Aorta (tissue), 5 donors: ENCODE measurements around the gene TBC1D13. TPM values are rescaled to one million over a fixed set of nuclear protein-coding genes. Genes with fewer than 3 reads are reported as not detected.

Experiments used
- ATAC-seq: fragments of 200-7000 bp; cut with Tn5 transposase; one replicate; pipeline ENCODE4 v1.9.1; 2022; ENCODE audit warnings: moderate library complexity; ENCODE audit not compliant: low FRiP score
- DNase-seq, 2 donors: peaks; one replicate each; pipeline ENCODE4 v3.0.0-alpha.2; 2020
- H3K27ac ChIP-seq, 2 donors: one replicate each; pipeline ENCODE4 v1.5.1; 2013; ENCODE audit warnings: low read length in 2 of 2, mild to moderate bottlenecking in 2 of 2, moderate library complexity in 2 of 2, control low read depth in 1 of 2, inconsistent platforms in 1 of 2, low read depth in 1 of 2
- H3K27me3 ChIP-seq, 2 donors: one replicate each; pipeline ENCODE4 v1.6.1; 2013; ENCODE audit warnings: control low read depth in 1 of 2, low read length in 1 of 2, mild to moderate bottlenecking in 1 of 2, moderate library complexity in 1 of 2; ENCODE audit not compliant: insufficient read depth in 2 of 2, control insufficient read depth in 1 of 2
- H3K36me3 ChIP-seq, 2 donors: one replicate each; pipeline ENCODE4 v1.6.1; 2013; ENCODE audit warnings: control low read depth in 1 of 2, low read length in 1 of 2, mild to moderate bottlenecking in 1 of 2; ENCODE audit not compliant: insufficient read depth in 2 of 2, control insufficient read depth in 1 of 2
- H3K4me1 ChIP-seq, 2 donors: one replicate each; pipeline ENCODE4 v1.6.1; 2013; ENCODE audit warnings: low read length in 2 of 2, control low read depth in 1 of 2, mild to moderate bottlenecking in 1 of 2, moderate library complexity in 1 of 2; ENCODE audit not compliant: insufficient read depth in 2 of 2, control insufficient read depth in 1 of 2
- H3K4me3 ChIP-seq, 2 donors: one replicate each; pipeline ENCODE4 v1.5.1; 2013; ENCODE audit warnings: low read length in 2 of 2, control low read depth in 1 of 2, mild to moderate bottlenecking in 1 of 2
- H3K9me3 ChIP-seq: one replicate; pipeline ENCODE4 v1.6.1; 2013; ENCODE audit warnings: mild to moderate bottlenecking, low read length; ENCODE audit not compliant: control insufficient read depth
- WGBS, 2 donors: extraction: QIAGEN DNeasy Blood & Tissue Kit; methylation state at CpG; one replicate each; pipeline ENCODE4 v1.1.7; 2013; 5-methylcytosine and 5-hydroxymethylcytosine counted together
- intact Hi-C, 2 donors: fragments of 100-400 bp; cut with DNase I; formaldehyde crosslinking; loops; one replicate each; pipeline versions ENCODE4 v1.14.2 to v1.15.0; 2022
- polyA plus RNA-seq, 2 donors: library from polyadenylated mRNA; stranded (reverse); fragments of 200-250 nt; gene quantifications; one replicate each; pipeline ENCODE4 v1.2.3, GENCODE V29; 2013
- total RNA-seq, 2 donors: library from RNA; stranded (reverse); fragmentation: NEBNext Ultra II Directional; extraction: Animal tissue kit (Norgen Biotek cat#: 25700); gene quantifications; one replicate each; pipeline ENCODE4 v1.2.1, GENCODE V29; 2021
- donor health status: healthy with polysubstance abuse.
- donor health status: Bipolar disorder and iron deficiency.
- donor health status: DM: no; HTN: no; CAD: no.
- donor health status: DM: no; HTN: no; CAD: no.
- donor health status: DM: yes; HTN: yes; CAD: no.

Gene TBC1D13
- total and polyA plus RNA-seq, 4 donors: 9.0 to 27.7 (median 22.6) TPM

DNA sequence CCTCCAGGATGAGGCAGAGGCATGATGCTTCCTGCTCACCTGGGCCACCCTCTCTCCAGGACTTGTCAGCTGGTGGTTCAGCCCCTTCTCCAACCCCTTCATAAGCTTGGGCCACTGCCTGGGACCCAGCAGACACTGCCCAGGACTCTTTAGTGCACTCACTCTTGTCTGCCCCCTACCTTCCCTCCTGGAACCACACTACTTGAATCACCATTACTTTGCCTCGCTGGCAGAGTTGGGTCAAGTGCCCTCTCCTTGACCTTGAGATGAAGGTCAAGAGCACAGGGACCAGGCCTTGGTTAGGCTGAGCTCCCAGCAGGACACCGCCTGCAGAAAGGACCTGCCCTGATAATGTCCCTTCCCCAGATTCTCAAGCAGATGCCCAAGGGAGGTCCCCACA is 22.8 kb downstream of the TBC1D13 start:
- Histone ChIP-seq H3K27ac (no peak overlapping the region), H3K4me1 (no peaks in the 10 kb centered on the region), H3K4me3 (no peak overlapping the region), H3K27me3 (no peaks in the 10 kb centered on the region), H3K9me3 (no peaks in the 10 kb centered on the region), H3K36me3 (peaks cover 0 to 10% of the 10 kb centered on the region in 2 donors)
- no peak for DNase-seq
- intact Hi-C loops: no loop called here
- no peak for ATAC-seq
- 68 to 71% methylated on average over 2 of the region's 2 CpGs for WGBS, 2 donors

DNA sequence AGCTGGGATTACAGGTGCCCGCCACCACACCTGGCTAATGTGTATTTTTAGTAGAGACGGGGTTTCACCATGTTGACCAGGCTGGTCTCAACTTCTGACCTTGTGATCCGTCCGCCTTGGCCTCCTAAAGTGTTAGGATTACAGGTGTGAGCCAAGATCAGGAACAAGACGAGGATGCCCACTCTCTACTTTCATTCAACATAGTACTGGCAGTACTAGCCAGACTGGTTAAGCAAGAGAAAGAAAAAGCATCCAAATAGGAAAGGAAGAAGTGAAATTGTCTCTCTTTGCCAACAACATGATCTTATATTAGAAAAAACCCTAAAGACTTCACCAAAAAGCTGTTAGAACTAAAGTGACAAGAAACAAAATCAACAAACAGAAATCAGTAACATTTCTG is 23.8 kb downstream of the TBC1D13 start:
- intact Hi-C loops: no loop called here
- Histone ChIP-seq H3K4me3 (no peak overlapping the region), H3K4me1 (no peaks in the 10 kb centered on the region), H3K27me3 (no peaks in the 10 kb centered on the region), H3K9me3 (no peaks in the 10 kb centered on the region), H3K36me3 (peaks cover 0 to 8% of the 10 kb centered on the region in 2 donors), H3K27ac (no peak overlapping the region)
- 79 to 82% methylated on average over 5 of the region's 5 CpGs for WGBS, 2 donors
- ATAC-seq (no peak), DNase-seq (no peak)

DNA sequence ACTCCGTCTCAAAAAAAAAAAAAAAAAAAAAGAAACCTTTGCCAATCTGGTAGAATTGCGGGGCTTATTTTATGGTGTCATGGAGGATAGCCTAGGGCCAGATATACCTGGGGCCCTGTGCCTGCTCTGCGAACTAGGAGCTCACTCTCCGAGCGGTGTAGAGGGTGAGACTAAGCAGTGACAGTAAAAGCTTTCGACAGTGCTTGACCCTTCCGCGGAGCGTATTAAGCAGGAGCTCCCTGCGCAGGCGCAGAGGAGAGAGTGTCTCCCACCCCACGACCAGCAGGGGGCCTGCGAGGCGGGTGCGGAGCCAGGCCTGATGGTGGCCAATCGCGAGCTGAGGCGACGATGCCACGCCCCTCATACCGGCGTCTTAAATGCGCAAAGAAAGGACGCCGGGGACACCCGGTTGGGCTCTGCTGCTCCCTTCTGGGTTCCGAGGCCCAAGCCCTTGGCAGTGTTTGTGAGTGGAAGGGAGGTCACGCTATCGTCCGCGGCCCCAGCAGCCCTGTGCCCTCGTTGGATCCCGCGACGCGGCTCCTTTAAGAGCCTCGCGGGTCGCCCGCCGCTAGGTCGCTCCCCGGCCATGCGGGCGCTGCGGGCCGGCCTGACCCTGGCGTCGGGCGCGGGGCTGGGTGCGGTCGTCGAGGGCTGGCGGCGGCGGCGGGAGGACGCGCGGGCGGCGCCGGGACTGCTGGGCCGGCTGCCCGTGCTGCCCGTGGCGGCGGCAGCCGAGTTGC is 31.2 kb downstream of the TBC1D13 start, which contains the start of gene ENDOG:
TSS of gene ENDOG (plus strand) at position 402 of the 740 bp plus-strand sequence. CDS start at position 587, 185 bp downstream.
- H3K9me3 ChIP-seq: no peaks in the 10 kb centered on the region
- H3K36me3 ChIP-seq: peaks cover 0 to 3% of the 10 kb centered on the region in 2 donors
- ATAC-seq (peak; percentile 96), DNase-seq (peak; percentile 98 to 99)
- intact Hi-C loops: no loop called here
- H3K27ac ChIP-seq: peak within 1 kb of the TSS in 1 of 2 donors; percentile 87
- H3K4me1 ChIP-seq: no peaks in the 10 kb centered on the region
- WGBS, 2 donors: 1% methylated on average over 55 to 70 of the region's 70 CpGs
- peak within 1 kb of the TSS; percentile 34 to 43 for H3K4me3 ChIP-seq
- no peaks in the 10 kb centered on the region for H3K27me3 ChIP-seq

DNA sequence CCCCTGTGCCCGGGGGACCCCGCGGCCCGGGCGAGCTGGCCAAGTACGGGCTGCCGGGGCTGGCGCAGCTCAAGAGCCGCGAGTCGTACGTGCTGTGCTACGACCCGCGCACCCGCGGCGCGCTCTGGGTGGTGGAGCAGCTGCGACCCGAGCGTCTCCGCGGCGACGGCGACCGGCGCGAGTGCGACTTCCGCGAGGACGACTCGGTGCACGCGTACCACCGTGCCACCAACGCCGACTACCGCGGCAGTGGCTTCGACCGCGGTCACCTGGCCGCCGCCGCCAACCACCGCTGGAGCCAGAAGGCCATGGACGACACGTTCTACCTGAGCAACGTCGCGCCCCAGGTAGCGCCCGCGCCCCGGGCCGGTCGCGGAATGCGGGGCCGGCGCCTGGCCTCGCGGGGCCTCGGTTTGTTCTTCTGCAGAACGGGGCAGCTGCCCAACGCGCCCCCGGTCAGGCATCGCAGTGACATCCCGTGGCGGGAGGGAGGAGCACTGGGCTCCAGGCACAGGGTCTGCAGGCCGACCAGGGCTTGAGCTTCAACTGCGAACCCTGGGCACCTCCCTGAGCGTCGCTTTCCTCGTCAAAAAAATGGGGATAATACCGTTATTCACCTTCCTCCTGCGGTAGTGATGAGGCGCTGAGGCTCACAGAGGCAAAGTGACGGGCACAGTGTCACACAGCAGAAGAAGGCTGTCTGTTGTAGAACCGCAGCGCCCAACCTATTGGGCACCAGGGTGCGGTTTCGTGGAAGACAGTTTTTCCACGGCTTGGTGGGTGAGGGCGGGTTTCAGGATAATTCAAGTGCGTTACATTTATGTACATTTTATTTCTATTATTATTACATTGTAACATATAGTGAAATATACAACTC is 32.0 kb downstream of the TBC1D13 start:
- 12 to 14% methylated on average over 79 to 90 of the region's 90 CpGs for WGBS, 2 donors
- Histone ChIP-seq H3K36me3 (peaks cover 0 to 3% of the 10 kb centered on the region in 2 donors), H3K9me3 (no peaks in the 10 kb centered on the region), H3K27me3 (no peaks in the 10 kb centered on the region), H3K27ac (peak overlapping the region in 1 of 2 donors; percentile 34), H3K4me1 (no peaks in the 10 kb centered on the region), H3K4me3 (peak overlapping the region; percentile 34 to 43)
- DNase-seq (peak in 1 of 2 donors; percentile 83), ATAC-seq (no peak)
- intact Hi-C loops: no loop called here

DNA sequence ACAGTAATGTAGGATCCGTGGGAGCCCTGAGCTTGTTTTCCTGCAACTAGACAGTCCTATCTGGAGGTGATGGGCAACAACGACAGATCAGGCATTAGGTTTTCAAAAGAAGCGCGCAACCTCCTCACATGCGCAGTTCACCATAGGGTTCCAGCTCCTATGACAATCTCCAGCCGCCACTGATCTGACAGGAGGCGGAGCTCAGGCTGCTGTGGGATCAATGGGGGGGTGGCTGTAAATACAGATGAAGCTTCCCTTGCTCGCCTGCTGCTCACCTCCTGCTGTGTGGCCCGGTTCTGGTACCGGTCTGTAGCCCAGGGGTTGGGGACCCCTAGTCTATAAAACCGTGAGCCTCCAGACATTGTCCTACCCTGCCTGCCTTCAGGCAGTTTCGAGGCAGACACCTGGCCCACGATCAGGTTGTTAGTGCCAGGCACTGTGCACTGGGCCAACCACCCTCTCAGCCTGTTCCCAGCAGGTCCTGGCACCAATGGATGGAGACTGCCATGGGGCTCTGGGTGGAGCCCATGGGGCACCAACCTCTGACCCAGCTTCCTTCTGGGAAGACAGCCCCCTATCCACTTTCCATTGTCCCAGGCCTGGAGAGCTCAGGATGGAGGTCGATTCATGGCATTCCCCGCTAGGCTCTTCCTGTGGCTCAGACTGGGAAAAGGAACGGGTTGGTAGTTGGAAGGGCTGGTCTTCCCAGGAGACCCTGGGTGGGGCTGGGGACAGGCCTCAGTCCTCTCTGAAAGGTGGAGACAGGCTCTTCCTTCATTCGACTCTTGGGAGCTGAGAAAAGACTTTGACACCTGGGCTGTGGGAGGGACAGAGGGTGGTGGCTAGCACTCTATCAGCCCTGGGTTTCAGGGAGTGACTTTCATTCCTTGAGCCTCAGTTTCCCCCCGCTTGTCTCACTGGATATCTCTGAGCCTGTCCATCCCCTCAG is 32.9 kb downstream of the TBC1D13 start:
- ATAC-seq: no peak
- Histone ChIP-seq H3K9me3 (no peaks in the 10 kb centered on the region), H3K4me1 (no peaks in the 10 kb centered on the region), H3K36me3 (peaks cover 0 to 3% of the 10 kb centered on the region in 2 donors), H3K4me3 (no peak overlapping the region), H3K27ac (no peak overlapping the region), H3K27me3 (no peaks in the 10 kb centered on the region)
- intact Hi-C loops: no loop called here
- no peak for DNase-seq
- 83 to 89% methylated on average over 18 of the region's 18 CpGs for WGBS, 2 donors

DNA sequence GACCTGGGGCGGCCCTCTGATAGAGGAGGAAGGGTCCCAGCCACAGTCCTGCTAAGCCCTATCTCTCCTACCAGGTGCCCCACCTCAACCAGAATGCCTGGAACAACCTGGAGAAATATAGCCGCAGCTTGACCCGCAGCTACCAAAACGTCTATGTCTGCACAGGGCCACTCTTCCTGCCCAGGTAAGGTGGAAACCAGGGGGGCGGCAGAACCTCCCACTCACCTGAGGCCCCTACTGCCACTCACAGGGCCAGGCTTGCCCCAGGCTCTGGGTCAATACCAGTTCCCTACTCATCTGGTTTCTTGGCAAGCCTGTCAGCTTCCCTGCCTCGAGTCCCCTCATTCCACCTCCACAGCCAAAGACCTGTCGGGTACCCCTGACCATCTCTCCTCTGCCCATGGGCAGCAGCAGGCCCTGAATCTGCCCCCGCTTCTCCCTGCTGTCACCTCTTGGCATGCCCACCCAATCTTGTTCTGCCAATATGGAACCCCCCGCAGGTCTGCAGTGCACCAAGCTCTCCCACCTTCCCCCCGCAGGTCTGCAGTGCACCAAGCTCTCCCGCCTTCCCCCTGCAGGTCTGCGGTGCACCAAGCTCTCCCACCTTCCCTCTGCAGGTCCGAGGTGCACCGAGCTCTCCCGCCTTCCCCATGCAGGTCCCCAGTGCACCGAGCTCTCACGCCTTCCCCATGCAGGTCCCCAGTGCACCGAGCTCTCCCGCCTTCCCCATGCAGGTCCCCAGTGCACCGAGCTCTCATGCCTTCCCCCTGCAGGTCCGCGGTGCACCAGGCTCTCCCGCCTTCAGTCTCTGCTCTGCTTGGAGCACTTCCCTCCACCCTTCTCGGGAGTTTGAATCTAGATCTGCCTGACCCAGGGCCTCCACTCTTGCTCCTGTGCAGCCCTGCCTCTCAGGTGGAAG is 33.9 kb downstream of the TBC1D13 start:
- ATAC-seq (no peak), DNase-seq (no peak)
- H3K9me3 ChIP-seq: no peaks in the 10 kb centered on the region
- 85 to 87% methylated on average over 24 of the region's 24 CpGs for WGBS, 2 donors
- intact Hi-C loops: no loop called here
- no peaks in the 10 kb centered on the region for H3K27me3 ChIP-seq
- H3K4me1 ChIP-seq: no peaks in the 10 kb centered on the region
- peaks cover 0 to 3% of the 10 kb centered on the region in 2 donors for H3K36me3 ChIP-seq
- H3K27ac ChIP-seq: no peak overlapping the region
- no peak overlapping the region for H3K4me3 ChIP-seq

DNA sequence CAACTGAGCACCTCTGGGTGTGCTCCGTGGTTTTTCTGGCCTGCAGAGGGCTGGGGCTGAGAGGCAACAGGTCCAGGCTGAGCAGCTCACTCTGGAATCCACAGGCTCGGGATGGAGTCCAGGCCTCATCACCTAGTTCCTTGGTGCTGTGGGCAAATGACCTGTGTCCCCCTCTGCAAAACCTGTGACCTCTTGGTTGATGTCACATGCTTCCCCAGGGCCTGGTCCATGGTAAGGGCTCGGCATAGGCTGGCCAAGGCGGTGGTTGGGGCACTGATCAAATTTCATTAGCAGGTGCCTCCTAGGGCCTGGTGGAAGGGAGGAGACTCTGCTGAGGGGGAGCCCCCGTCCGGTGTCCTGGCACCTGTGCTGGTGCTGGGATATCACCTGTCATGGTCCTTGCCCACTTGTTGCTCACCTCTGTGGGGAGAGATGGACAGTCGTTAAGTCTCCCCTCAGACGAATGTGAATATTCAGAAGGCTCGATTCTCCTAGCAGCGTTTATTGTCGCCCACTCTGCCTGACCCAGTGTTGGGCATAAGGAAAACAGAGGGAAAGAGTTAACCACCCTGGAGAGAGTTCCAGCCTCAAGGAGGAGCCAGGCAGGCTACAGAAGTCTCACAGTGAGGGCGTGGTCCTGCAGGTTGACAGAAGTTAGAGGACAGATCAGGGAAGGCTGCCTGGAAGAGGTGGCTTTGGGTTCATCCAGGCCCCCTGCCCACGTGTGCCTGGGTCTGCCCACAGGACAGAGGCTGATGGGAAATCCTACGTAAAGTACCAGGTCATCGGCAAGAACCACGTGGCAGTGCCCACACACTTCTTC is 34.7 kb downstream of the TBC1D13 start:
- ATAC-seq: no peak
- no peak for DNase-seq

More for the DNA sequence above, 34.7 kb downstream of the TBC1D13 start:
- H3K36me3 ChIP-seq: peaks cover 0 to 5% of the 10 kb centered on the region in 2 donors
- no peak overlapping the region for H3K4me3 ChIP-seq
- no peaks in the 10 kb centered on the region for H3K27me3 ChIP-seq
- H3K4me1 ChIP-seq: no peaks in the 10 kb centered on the region
- H3K9me3 ChIP-seq: no peaks in the 10 kb centered on the region
- no peak overlapping the region for H3K27ac ChIP-seq
- whole genome bisulfite sequencing, 2 donors: 86 to 87% methylated on average over 16 of the region's 16 CpGs
- intact Hi-C loops: no loop called here
